GM12878 (cell line): ENCODE data around the gene WBP1L. TPM values are rescaled to one million over a fixed set of nuclear protein-coding genes. Genes with fewer than 3 reads are reported as not detected.

ENCODE experiments used
- ATAC-seq: fragments of 200-7000 bp; cut with Tn5 transposase; 3 replicates; pipeline ENCODE4 v1.9.1; 2020; ENCODE audit warnings: mild to moderate bottlenecking, moderate library complexity
- BruUV-seq: library from RNA; stranded (reverse); fragments of 400-500 nt; replicated peaks from 2 replicates; lab custom pipeline; 2021; lab: Mats Ljungman, UMichigan
- CTCF ChIA-PET: fragments of 300-600 bp; sonication (Branson Sonifier 250); formaldehyde crosslinking; extraction: SDS; loops from one replicate; lab custom pipeline; 2021; ENCODE audit warnings: inconsistent platforms; lab: Yijun Ruan, JAX
- POLR2A ChIA-PET: fragments of 350-600 bp; formaldehyde crosslinking; extraction: SDS; loops from one replicate; lab custom pipeline; 2021; ENCODE audit warnings: inconsistent platforms; lab: Charles Lee
- RAD21 ChIA-PET: fragments of 300-600 bp; sonication (Branson Sonifier 250); formaldehyde crosslinking; loops from one replicate; lab custom pipeline; 2023; ENCODE audit warnings: antibody characterized with exemption; ENCODE audit not compliant: unreplicated experiment; lab: Charles Lee
- SMC1A ChIA-PET: fragments of 300-600 bp; sonication (Branson Sonifier 250); formaldehyde crosslinking; loops from one replicate; lab custom pipeline; 2023; ENCODE audit not compliant: unreplicated experiment, uncharacterized antibody; lab: Charles Lee
- DNase-seq: peaks from one replicate; pipeline ENCODE4 v3.0.0-alpha.2; 2011; ENCODE audit warnings: low read depth, low spot score
- FAIRE-seq: peaks from 3 replicates; lab custom pipeline; 2011; peaks lifted over from hg19 to GRCh38; lab: Jason Lieb, UNC
- H2AFZ ChIP-seq: 2 replicates; pipeline ENCODE4 v1.6.0; 2011; ENCODE audit warnings: low read depth, low read length, control low read depth; ENCODE audit not compliant: control insufficient read depth
- H3K27ac ChIP-seq: 2 replicates; pipeline ENCODE4 v1.5.1; 2011; ENCODE audit warnings: control low read depth; ENCODE audit not compliant: control insufficient read depth, insufficient read depth
- H3K27me3 ChIP-seq, 2 experiments: replicated peaks in 1 of 2; 2 replicates each; pipeline versions ENCODE4 v1.6.0 to v1.6.1; 2011; ENCODE audit warnings: low read length in 1 of 2; ENCODE audit not compliant: control insufficient read depth in 2 of 2, insufficient read depth in 2 of 2
- H3K36me3 ChIP-seq, 2 experiments: 2 replicates each; pipeline ENCODE4 v1.5.1; 2011; ENCODE audit warnings: low read length in 1 of 2; ENCODE audit not compliant: control insufficient read depth in 2 of 2, insufficient read depth in 2 of 2
- H3K4me1 ChIP-seq: 2 replicates; pipeline ENCODE4 v1.6.1; 2011; ENCODE audit warnings: mild to moderate bottlenecking, low read length, moderate library complexity, mixed read lengths; ENCODE audit not compliant: control insufficient read depth, insufficient read depth
- H3K4me2 ChIP-seq: 2 replicates; pipeline ENCODE4 v1.6.0; 2011; ENCODE audit warnings: control low read depth; ENCODE audit not compliant: control insufficient read depth, insufficient read depth
- H3K4me3 ChIP-seq: fragments of 200-600 bp; sonication (generic); 2 replicates; pipeline ENCODE4 v1.5.1; 2016
- H3K79me2 ChIP-seq: 2 replicates; pipeline ENCODE4 v1.6.0; 2011; ENCODE audit warnings: low read length; ENCODE audit not compliant: control insufficient read depth, insufficient read depth
- H3K9ac ChIP-seq: 2 replicates; pipeline ENCODE4 v1.8.0; 2011; ENCODE audit warnings: low read length, control low read depth, mixed read lengths; ENCODE audit not compliant: control insufficient read depth, insufficient read depth
- H3K9me3 ChIP-seq: replicated peaks from 3 replicates; pipeline ENCODE4 v1.5.1; 2011; ENCODE audit warnings: mild to moderate bottlenecking, low read length; ENCODE audit not compliant: control insufficient read depth, insufficient read depth
- H4K20me1 ChIP-seq: 2 replicates; pipeline ENCODE4 v1.6.0; 2011; ENCODE audit not compliant: control insufficient read depth, insufficient read depth
- CBX5 ChIP-seq: sonication (generic); IDR thresholded peaks from 2 replicates; pipeline ENCODE4 v1.6.1; 2016; ENCODE audit warnings: low read depth, moderate library complexity, mild to moderate bottlenecking, inconsistent platforms
- FOXM1 ChIP-seq: IDR thresholded peaks from 2 replicates; pipeline ENCODE4 v1.6.1; 2012; ENCODE audit warnings: low read depth, mild to moderate bottlenecking, inconsistent platforms, low read length, moderate library complexity
- HSF1 ChIP-seq: fragments of 150-350 bp; IDR thresholded peaks from 2 replicates; pipeline ENCODE4 v1.6.1; 2014; ENCODE audit warnings: mild to moderate bottlenecking, low read depth, low read length
- WGBS: methylation state at CpG from one replicate; pipeline ENCODE4 v1.1.6; 2016; ENCODE audit warnings: low lambda C conversion rate; ENCODE audit not compliant: insufficient replicate concordance, insufficient coverage; ENCODE audit errors: missing lambda C conversion rate; 5-methylcytosine and 5-hydroxymethylcytosine counted together
- in situ Hi-C: fragments of 300-500 bp; cut with MboI; formaldehyde crosslinking; loops from 9 replicates; pipeline ENCODE4 v1.14.3; 2018; ENCODE audit warnings: mixed read lengths
- intact Hi-C: fragments of 100-400 bp; cut with micrococcal nuclease; formaldehyde crosslinking; loops from one replicate; pipeline ENCODE4 v1.14.2; 2022; ENCODE audit not compliant: unreplicated experiment
- polyA plus RNA-seq, 11 experiments: library from polyadenylated mRNA; depleted of rRNA in 4 of 11; unstranded in 6 of 11; stranded (reverse) in 5 of 11; fragments of >200 nt; fragmentation: Nextera tagmentation in 4 of 11; fragmentation: Illumina TruSeq in 1 of 11; extraction: Ambion mirVana in 4 of 11; extraction: Trizol in 1 of 11; gene quantifications; 1 replicate in 1 of 11; 2 replicates in 10 of 11; pipeline versions ENCODE4 v1.2.1 to v1.2.3, GENCODE V29; 2011 to 2016; ENCODE audit warnings: inconsistent platforms in 2 of 11, missing spikeins in 2 of 11, low read depth in 1 of 11
- total RNA-seq, 4 experiments: library from RNA; depleted of rRNA in 3 of 4; stranded (reverse); fragments of >200 nt in 3 of 4; fragmentation: Illumina TruSeq in 1 of 4; extraction: Trizol in 1 of 4; gene quantifications; 2 replicates each; pipeline versions ENCODE4 v1.2.1 to v1.2.3, GENCODE V29; 2013 to 2021

Gene WBP1L
- total and polyA plus RNA-seq, 10 of the 15 experiments (the other 5 are each of a cell fraction or from before 2014, with no cell fraction given): 3.7 to 18.8 (median 12.3) TPM

GRCh38 chr10:102712843-102713538 is 30.8 kb upstream of the WBP1L start:
- Histone ChIP-seq H3K79me2 (peaks cover 73% of the 10 kb centered on the region), H3K4me3 (peak overlapping the region; percentile 90), H3K27me3 (no peaks in the 10 kb centered on the region), H3K4me1 (peaks cover 17% of the 10 kb centered on the region), H3K4me2 (peak overlapping the region; percentile 51), H3K9ac (peak overlapping the region; percentile 84), H3K36me3 (peaks cover 0 to 2% of the 10 kb centered on the region in 2 experiments; a peak in 1 of 4 replicates), H3K9me3 (no peaks in the 10 kb centered on the region), H4K20me1 (no peaks in the 10 kb centered on the region), H3K27ac (peak overlapping the region; percentile 88), H2AFZ (peak overlapping the region; percentile 93)
- POLR2A ChIA-PET: interaction anchor here (0.5 to 5.8 kb wide), 20 partner anchors 8 to 1409 kb away, joined by 3 to 73 read pairs (median 8); partner anchors contain the start of genes TRIM8 and WBP1L
- no peak for FAIRE-seq
- in situ Hi-C loops (no loop called here), intact Hi-C loops (loop anchor here (2.0 to 10.0 kb wide), 4 partner anchors 34 to 281 kb away; partner anchors contain the start of genes ACTR1A, CUEDC2 and SUFU)
- no peak for TF ChIP-seq HSF1
- TF ChIP-seq FOXM1: 0 out of 2 replicates have a peak, but pooled peaks have one; percentile 5
- no peak for TF ChIP-seq CBX5
- ATAC-seq: no peak
- BruUV-seq: no TSS peak
- SMC1A ChIA-PET: interaction anchor here (0.7 to 9.5 kb wide), 12 partner anchors 17 to 757 kb away, joined by 3 to 140 read pairs (median 6); partner anchors contain the start of genes SUFU and TRIM8
- WGBS: 2% methylated on average over 8 of the region's 8 CpGs
- RAD21 ChIA-PET: interaction anchor here (1.3 to 9.6 kb wide), 11 partner anchors 11 to 656 kb away, joined by 3 to 140 read pairs (median 10); partner anchors contain the start of genes TRIM8 and WBP1L
- CTCF ChIA-PET: interaction anchor here (0.7 to 8.5 kb wide), 13 partner anchors 8 to 1800 kb away, joined by 3 to 114 read pairs (median 4); partner anchors contain the start of genes SLF2 and TRIM8
- no peak for DNase-seq
